Forelimb muscle (tissue), 1 donor: Measurements from ENCODE around the gene ARHGEF28. TPM values are rescaled to one million over a fixed set of nuclear protein-coding genes. Genes with fewer than 3 reads are reported as not detected.

Source experiments
- polyA plus RNA-seq: library from polyadenylated mRNA; unstranded; fragments of 120-200 nt; gene quantifications from one replicate; pipeline ENCODE4 v1.2.1, GENCODE V29; 2013; ENCODE audit not compliant: insufficient read length

Gene ARHGEF28
- polyA plus RNA-seq, 1 donor: 2.7 TPM

Other genes with a start within 250 kb of the ARHGEF28 start
- 0.76 TPM for gene FOXD1, start 177.4 kb upstream of the ARHGEF28 start, polyA plus RNA-seq
- 1,304 TPM for gene BTF3, start 127.8 kb upstream of the ARHGEF28 start, polyA plus RNA-seq
- 33.9 TPM for gene ANKRA2, start 60.6 kb upstream of the ARHGEF28 start, polyA plus RNA-seq
- 12.2 TPM for gene UTP15, start 60.5 kb upstream of the ARHGEF28 start, polyA plus RNA-seq